ENCODE data around the gene AQP3. TPM values are rescaled to one million over a fixed set of nuclear protein-coding genes. Genes with fewer than 3 reads are reported as not detected.

The AQP3 gene
- total RNA-seq, 2 experiments from 2014 or later: 99.8 to 106 TPM

GRCh38 chr9:33466565-33467495 is 19.4 kb upstream of the AQP3 start:
- intact Hi-C loops (cut with DNase I, micrococcal nuclease): loop anchor here (1.0 to 5.0 kb wide), 4 partner anchors 20 to 180 kb away; partner anchors contain the start of gene AQP3 (in 2 of the 2)
- Histone ChIP-seq H3K27ac (ENCODE audit: low read depth in 1 of 2, low read length in 2 of 2) (peak overlapping the region in 1 of 2 donors; percentile 21), H3K9me3 (ENCODE audit: control insufficient read depth in 1 of 2, insufficient read depth in 1 of 2, low read length in 2 of 2) (no peaks in the 10 kb centered on the region), H3K4me1 (ENCODE audit: insufficient read depth, low read length) (peaks cover 15% of the 10 kb centered on the region), H3K27me3 (ENCODE audit: control insufficient read depth in 1 of 2, insufficient read depth in 2 of 2, low read length in 2 of 2) (no peaks in the 10 kb centered on the region), H3K4me3 (ENCODE audit: low read length) (no peak overlapping the region), H3K36me3 (ENCODE audit: insufficient read depth, low read length) (peaks cover 96% of the 10 kb centered on the region)
- H3K27me3 Mint-ChIP-seq: no peaks in the 10 kb centered on the region
- peak; percentile 96 for TF ChIP-seq CTCF (IDR thresholded peaks at IDR 0.05)
- ChIA-PET POLR2A (interaction anchor here (0.8 to 2.4 kb wide), 10 partner anchors 9 to 95 kb away, joined by 3 to 22 read pairs (median 5); partner anchors contain the start of gene AQP3), CTCF (interaction anchor here (0.7 to 3.7 kb wide), 17 partner anchors 8 to 207 kb away, joined by 3 to 37 read pairs (median 5); partner anchors contain the start of gene AQP3)
- DNase-seq (peak; percentile 62 to 86 (median 77)), ATAC-seq (ENCODE audit: poor library complexity) (peak; percentile 86)
- H3K9me3 Mint-ChIP-seq: no peaks in the 10 kb centered on the region
- H3K36me3 Mint-ChIP-seq (ENCODE audit: low read depth): peaks cover 100% of the 10 kb centered on the region
- H3K4me1 Mint-ChIP-seq (ENCODE audit: low read depth): peaks cover 8% of the 10 kb centered on the region
- peak overlapping the region; percentile 47 for H3K27ac Mint-ChIP-seq
- H3K4me3 Mint-ChIP-seq: no peak overlapping the region

- no peak for ATAC-seq (ENCODE audit: poor library complexity)
Measured at GRCh38 chr9:33465596-33466564, 18.5 kb upstream of the AQP3 start.

More at GRCh38 chr9:33465596-33466564, 18.5 kb upstream of the AQP3 start:
- CTCF ChIA-PET: interaction anchor here (0.7 to 3.7 kb wide), 18 partner anchors 8 to 207 kb away, joined by 3 to 37 read pairs (median 5); partner anchors contain the start of gene AQP3
- no peak overlapping the region for H3K4me3 Mint-ChIP-seq
- Histone ChIP-seq H3K9me3 (ENCODE audit: control insufficient read depth in 1 of 2, insufficient read depth in 1 of 2, low read length in 2 of 2) (no peaks in the 10 kb centered on the region), H3K36me3 (ENCODE audit: insufficient read depth, low read length) (peaks cover 91% of the 10 kb centered on the region), H3K4me3 (ENCODE audit: low read length) (no peak overlapping the region), H3K4me1 (ENCODE audit: insufficient read depth, low read length) (peaks cover 12% of the 10 kb centered on the region), H3K27ac (ENCODE audit: low read depth in 1 of 2, low read length in 2 of 2) (peak overlapping the region in 1 of 2 donors; percentile 21), H3K27me3 (ENCODE audit: control insufficient read depth in 1 of 2, insufficient read depth in 2 of 2, low read length in 2 of 2) (no peaks in the 10 kb centered on the region)
- H3K4me1 Mint-ChIP-seq (ENCODE audit: low read depth): no peaks in the 10 kb centered on the region
- peaks cover 99% of the 10 kb centered on the region for H3K36me3 Mint-ChIP-seq (ENCODE audit: low read depth)
- no peaks in the 10 kb centered on the region for H3K27me3 Mint-ChIP-seq
- POLR2A ChIA-PET: interaction anchor here (0.6 to 8.9 kb wide), 13 partner anchors 7 to 94 kb away, joined by 3 to 67 read pairs (median 5); partner anchors contain the start of genes AQP3 and NOL6
- DNase-seq: no peak
- no peaks in the 10 kb centered on the region for H3K9me3 Mint-ChIP-seq
- intact Hi-C loops (cut with DNase I, micrococcal nuclease): loop anchor here (1.0 to 5.0 kb wide), 4 partner anchors 19 to 179 kb away; partner anchors contain the start of gene AQP3 (in 2 of the 2)
- TF ChIP-seq CTCF (IDR thresholded peaks at IDR 0.05): no peak
- H3K27ac Mint-ChIP-seq: peak overlapping the region; percentile 47
